IPS DF 19.7 (cell line): ENCODE measurements around the gene C17orf114.

Source experiments
- DNase-seq: peaks from one replicate; pipeline ENCODE4 v3.0.0-alpha.2; 2013; ENCODE audit warnings: low read depth, low spot score

C17orf114 gene

DNA sequence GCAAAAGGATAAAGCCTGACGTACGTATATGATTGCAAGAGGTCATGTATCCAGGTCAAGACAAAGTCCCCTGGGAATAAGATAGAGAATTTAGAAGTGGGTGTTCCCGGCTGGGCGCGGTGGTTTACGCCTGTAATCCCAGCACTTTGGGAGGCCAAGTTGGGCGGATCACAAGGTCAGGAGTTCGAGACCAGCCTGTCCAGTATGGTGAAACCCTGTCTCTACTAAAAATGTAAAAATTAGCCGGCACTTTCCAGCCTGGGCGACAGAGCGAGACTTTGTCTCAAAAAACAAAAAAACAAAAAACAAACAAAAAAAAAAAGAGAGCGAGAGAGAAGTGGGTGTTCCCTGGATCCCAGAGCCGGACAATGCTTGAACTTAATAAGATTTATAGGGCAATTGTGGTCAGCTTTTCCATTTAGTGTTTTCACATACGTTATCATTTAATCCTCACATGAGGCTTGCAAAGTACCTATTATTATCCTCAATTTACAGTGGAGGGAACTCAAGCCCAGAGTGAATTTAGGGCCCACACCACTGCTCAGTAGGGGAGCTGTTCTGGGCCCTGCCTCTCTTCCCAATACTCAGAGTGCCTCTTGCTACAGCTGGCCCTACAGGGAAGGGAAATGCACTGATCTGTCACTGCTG is 13.8 kb downstream of the C17orf114 start:
- no peak for DNase-seq

DNA sequence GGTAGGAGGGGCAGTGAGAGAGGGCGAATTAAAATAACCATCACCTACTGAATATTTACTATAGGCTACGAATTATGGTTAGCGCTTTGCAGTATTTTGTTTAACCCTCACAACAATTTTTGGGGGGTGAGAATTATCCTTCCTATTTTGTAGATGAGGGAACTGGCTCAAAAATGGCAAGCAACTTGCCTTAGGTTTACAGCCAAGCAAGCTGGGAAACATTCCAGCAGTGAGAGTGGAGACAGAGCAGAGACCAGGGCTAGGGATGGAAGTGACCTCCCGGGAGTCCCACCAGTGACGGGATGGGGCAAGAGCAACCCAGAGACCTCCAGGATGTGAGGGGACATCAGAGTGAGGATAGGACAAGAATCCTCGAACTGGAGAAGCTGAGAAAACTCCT is 15.6 kb downstream of the C17orf114 start:
- DNase-seq = no peak

DNA sequence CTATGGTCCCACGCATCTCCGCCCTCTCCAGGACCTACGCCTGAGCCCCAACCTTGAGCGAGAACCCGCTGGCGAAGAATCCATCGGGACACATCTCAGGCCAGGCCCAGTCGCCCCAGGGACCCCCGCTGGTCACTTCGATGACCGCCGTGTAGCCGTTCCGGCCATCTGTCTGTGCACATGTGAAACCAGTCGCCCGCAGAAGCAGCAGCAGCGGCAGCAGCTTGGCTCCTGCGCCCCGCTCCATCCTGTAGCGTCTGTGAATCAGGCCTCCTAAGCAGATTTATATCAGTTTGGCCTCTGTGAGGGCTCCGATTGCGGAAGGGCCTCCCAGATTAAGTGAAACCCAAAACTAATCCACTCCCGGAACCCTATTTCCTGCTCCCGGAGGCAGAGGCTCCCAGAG is 16.0 kb downstream of the C17orf114 start, which contains the start of gene VMO1:
Gene VMO1, minus strand, starts transcription at position 259 of the 406 bp plus-strand sequence. Its CDS starts 12 bp downstream, at position 247.
- DNase-seq = no peak

DNA sequence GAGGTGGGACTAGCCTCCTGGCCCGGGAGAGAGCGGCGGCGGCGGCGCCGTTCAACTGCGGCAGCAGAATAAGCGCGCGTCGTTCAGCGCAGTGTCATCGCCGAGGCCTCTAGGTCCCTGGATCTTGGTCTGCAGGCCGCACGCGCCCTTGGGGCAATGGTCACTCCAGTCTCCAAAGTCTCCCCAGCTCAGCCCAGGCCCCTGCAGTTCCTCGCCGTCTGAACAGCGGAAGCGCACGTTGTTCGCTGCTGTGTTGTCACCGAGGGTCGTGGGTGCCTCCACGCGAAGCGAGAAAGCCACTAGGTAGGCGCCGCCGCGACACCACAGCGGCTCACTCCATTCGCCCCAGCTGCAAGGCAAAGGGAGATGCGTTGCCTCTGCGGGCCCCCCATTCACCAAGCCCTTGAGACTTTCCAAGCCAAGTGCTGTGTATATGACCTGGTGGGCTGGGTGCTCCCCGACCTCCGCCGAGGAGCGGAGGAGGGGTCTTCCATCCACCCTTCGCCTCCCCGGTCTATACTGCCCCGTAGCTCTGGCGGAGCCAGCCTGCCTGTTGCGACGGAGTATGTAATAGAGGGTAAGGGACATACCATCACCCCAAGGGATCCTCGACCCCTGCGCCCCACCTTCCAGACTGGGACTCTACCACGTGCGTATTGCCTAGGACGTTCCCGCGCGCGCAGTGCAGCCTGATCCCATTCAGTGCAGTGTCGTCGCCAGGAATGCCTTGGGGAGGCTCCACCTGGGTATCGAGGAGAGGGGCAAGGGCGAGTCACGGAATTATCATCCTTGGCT is 16.6 kb downstream of the C17orf114 start:
- DNase-seq = no peak

DNA sequence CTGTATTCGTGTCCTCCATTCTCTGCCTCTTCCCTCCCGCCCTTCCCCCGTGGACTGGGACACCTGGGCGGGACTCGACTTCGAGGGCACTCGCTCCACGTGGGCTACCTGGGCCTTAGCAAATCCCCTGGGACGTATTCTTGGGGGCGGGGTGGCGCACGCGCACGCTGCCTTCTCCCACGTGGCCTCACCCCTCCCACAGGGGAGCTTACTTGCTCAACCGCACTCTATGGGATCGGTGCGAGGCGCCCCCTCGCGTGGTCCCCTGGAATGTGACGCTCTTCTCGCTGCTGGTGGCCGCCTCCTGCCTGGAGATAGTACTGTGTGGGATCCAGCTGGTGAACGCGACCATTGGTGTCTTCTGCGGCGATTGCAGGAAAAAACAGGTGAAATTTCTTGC is 19.5 kb downstream of the C17orf114 start:
- DNase-seq = no peak

DNA sequence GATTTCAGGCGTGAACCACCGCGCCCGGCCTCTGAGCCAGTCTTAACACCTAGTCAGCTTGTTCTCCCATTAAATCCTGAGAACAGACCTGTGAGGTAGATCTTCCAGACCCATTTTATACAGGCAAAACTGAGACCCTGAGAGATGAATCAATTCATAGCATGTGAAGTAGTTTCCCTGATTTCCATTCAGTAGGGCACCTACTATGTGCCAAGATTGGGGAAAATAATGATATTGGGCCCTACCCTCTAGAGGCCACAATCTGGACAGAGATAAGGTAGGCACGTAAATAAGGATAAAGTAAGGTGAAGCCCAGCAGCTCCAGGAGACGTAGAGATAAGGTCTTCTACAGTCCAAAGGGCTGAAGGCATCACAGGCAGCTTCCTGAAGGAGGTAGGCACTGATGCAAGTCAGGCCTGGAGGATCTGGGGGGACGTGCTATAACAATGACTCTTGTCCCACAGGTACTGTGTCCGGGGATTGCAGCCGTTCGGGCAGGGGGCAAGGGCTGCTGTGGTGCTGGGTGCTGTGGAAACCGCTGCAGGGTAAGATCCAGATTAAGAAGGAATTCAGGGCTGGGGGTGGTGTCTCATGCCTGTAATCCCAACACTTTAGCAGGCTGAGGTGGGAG is 21.7 kb downstream of the C17orf114 start:
- DNase-seq = no peak

DNA sequence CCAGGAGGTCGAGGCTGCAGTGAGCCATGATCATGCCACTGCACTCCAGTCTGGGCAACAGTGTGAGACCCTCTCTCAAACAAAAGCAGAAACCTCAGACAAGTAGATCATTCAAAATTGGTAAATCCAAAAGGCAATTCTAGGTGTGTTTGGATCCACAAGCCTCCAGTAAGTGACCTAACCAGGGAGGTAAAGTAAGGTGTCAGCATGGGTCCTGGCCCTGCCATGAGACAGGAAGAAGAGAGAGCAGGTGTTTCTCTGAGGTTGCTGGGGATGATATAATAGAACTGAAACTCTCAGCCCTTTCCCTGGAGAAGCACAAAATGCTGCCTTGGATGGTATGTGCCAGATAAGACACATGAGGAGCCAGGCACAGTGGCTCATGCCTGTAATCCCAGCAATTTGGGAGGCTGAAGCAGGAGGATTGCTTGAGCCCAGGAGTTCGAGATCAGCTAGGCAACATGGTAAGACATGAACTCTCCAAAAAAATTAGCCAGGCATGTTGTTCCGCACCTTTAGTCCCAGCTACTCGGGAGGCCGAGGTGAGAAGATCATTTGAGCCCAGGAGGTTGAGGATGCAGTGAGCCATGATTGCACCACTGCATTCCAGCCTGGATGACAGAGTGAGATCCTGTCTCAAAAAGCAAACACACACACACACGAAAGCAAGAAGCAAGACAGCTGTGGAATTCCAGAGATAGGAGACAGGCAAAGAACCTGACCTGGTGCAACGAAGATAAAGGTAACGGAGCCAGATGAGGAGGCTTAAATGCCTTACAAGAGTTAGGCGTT is 24.0 kb downstream of the C17orf114 start:
- DNase-seq = no peak

DNA sequence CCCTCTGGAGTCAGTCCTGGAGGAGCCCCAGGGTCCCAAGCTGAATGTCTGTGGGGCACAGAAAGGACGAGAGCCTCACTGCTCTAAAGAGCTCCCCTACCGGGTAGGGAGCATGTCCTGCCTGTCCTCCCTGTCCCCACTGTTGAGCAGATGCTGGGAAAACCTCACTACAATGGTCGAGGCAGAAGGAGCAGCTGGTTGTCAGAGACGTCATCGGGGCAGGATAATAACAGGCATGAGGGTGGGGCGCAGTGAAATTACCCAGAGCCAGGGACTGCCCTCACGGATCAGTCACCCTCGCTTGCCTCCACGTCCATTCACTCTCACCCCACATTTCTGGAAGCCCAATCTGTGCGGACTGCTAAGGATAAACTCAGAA is 29.9 kb downstream of the C17orf114 start:
- DNase-seq = no peak

DNA sequence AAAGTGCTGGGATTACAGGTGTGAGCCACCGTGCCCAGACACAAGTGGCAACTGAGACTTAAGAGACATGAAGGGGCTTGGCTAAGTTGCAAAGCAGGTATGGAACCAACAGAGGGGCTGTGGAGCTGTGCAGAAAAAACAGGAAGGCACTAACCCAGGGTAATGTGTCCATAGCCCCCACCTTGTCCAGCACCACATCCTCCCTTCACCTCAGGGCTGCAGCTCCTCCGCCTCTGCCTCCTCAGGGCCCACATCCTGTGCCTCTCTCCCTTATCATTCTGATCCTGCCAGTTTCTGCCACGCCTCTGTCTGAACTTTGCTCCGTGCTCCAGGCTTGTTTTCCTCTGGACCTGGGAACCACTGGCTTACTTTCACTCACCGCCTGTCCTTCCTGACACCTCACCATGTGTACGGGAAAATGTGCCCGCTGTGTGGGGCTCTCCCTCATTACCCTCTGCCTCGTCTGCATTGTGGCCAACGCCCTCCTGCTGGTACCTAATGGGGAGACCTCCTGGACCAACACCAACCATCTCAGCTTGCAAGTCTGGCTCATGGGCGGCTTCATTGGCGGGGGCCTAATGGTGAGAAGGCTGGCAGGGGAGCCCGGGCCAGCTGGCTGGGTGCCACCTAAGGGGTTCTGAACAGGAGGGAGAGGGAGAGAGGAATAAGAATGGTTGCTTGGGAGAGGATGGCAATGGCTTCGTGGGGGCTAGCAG is 30.5 kb downstream of the C17orf114 start, which contains the start of gene TM4SF5:
Gene TM4SF5, plus strand, starts transcription at position 368 of the 716 bp plus-strand sequence. Its CDS starts 37 bp downstream, at position 405.
- DNase-seq = no peak

DNA sequence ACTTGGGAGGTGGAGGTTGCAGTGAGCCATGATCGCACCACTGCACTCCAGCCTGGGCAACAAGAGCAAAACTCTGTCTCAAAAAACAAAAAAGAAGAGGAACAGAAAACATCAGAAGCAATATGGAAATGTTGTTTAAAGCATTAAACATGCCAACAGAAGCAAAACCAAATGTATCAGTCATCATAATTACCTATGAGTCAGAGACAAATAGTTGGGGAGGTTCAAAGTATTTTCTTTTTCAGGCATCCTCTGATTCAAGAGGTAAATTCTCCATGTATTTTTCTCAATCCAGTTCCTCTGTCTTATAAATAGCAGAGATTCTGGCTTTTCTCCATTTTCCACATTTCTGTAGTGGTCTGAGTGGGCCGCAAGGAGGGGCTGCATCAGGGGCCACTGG is 32.5 kb downstream of the C17orf114 start:
- no peak for DNase-seq

DNA sequence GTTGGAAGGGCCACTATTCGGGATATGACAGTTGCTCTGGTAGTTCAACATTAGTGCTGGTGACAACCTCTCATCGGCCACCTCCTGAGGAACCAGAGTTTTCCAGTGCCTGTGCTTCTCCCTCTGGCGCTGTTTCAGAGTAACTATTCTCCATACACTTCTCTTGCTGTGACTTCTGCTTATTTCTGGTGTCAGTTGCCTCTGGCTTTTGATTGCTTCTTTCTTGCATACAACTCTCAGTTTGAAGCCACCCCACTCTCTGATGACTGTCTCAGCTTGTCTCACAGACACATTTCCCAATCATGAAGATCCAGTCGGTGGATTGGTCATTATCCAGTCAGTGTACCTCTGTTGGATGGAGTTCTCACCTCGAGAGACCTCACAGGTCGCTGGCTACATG is 33.8 kb downstream of the C17orf114 start:
- DNase-seq = no peak

DNA sequence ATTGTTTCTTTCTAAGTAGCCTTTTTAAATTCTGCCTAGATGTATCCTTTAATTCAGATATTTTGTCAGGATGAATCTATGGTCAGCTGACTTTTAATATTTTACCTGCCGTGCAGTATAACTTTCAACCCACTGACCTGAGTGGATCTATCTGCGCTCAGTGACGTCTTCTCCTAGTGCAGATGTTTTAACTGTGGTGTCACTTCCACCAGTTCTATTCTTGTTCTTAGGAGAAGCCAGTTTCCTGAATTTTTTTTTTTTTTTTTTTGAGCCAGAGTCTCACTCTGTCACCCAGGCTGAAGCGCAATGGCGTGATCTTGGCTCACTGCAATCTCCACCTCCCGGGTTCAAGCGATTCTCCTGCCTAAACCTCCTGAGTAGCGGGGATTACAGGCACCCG is 35.4 kb downstream of the C17orf114 start:
- DNase-seq = no peak

DNA sequence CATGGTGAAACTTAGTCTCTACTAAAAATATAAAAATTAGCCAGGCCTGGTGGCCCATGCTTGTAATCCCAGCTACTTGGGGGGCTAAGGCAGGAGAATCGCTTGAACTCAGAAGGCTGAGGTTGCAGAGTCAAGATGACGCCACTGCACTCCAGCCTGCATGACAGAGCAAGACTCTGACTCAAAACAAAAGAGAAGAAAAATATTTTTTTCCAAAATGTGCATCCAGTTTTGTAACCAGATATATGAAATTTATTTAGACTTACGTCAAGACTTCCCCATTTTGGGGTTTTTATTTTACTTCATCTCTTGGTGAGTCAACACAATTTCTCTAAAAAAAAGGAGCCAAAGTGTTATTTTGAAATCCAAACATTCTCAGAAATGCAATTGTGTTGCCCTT is 35.9 kb downstream of the C17orf114 start:
- DNase-seq = no peak

DNA sequence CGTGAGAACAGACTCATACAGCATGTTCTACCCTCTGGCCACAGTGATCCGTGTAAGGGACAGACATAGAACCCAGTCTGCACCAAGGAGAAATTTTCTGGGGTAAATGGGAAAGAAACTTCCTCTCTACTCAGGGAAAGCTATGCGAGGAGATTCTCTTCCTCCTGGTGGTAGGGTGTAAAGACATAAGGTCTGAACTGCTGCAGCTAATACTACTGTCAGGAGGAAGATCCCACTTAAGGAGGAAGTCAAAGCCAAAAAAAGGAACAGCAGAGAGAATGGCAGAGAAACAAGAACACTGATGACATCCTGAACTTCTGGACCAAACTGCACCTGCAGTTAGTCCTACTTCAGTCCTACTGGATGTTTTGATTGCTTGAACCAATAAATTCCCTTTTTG is 37.5 kb downstream of the C17orf114 start:
- no peak for DNase-seq

DNA sequence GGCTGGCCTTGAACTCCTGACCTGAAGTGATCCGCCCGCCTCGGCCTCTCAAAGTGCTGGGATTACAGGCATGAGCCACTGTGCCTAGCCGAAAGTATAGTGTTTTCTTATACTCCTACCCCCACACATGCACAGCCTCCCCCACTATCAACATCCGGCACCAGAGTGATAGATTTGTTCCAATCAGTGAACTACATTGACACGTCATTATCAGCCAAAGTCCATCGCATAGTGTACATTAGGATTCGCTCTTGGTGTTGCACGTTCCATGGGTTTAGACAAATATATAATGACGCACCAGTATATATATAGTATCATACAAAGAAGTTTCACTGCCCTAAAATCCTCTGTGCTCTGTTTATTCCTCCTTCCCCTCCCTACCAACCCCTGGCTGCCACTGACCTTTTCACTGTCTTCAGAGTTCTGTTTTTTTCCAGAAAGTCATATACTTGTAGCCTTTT is 42.3 kb downstream of the C17orf114 start:
- DNase-seq = no peak

DNA sequence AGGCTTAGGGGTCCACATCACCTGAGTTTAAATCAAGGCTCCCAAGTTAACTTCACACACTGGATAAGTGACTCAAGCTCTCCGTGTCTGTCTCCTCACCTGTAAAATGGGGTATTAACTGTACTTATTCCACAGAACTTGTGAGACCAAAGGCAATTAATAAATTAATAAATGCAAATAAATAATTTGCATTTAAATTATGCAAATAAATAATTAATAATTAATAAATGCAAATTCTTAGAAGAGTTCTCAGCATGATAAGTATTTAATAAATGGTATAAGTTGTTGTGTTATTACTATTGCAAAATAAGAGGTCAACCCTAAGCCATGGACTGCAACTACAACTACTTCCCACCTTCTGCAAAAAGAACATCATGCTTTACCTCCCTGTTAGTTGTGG is 48.7 kb downstream of the C17orf114 start:
- no peak for DNase-seq

DNA sequence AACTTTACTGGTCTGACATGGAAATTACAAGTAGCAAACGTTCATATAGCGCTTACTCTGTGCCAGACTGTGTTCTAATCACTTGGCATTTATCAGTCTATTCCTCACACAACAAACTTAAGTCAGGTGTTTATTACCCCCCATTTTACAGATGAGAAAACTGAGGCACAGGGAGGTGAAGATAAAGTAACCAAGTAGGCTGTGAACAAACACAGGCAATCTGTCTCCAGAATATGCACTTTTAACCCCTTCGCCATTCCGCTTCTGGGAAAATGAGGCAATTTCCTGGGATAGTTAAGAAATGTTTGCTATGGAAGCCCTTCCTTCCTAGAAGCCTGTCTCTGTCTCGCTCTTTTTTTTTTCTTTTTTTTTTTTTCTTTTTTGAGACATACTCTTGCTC is 50.2 kb downstream of the C17orf114 start:
- DNase-seq = no peak
